Panc1 (cell line): Measurements from ENCODE around the gene FGD5. TPM values are rescaled to one million over a fixed set of nuclear protein-coding genes. Genes with fewer than 3 reads are reported as not detected.

Experiments used
- ATAC-seq: fragments of 200-7000 bp; cut with Tn5 transposase; 2 replicates; pipeline ENCODE4 v1.9.1; 2020; ENCODE audit warnings: mild to moderate bottlenecking, moderate library complexity
- BruUV-seq: library from RNA; stranded (reverse); fragments of 400-500 nt; replicated peaks from 2 replicates; lab custom pipeline; 2021; lab: Mats Ljungman, UMichigan
- CTCF ChIA-PET: fragments of 300-600 bp; sonication (Branson Sonifier 250); formaldehyde crosslinking; loops from one replicate; lab custom pipeline; 2022; ENCODE audit warnings: antibody characterized with exemption; lab: Charles Lee
- POLR2A ChIA-PET: fragments of 300-600 bp; sonication (Branson Sonifier 250); formaldehyde crosslinking; loops from one replicate; lab custom pipeline; 2022; ENCODE audit warnings: antibody characterized with exemption; lab: Charles Lee
- DNase-seq: peaks from one replicate; pipeline ENCODE4 v3.0.0-alpha.2; 2010; ENCODE audit warnings: low read depth, low spot score
- H3K27ac ChIP-seq: 2 replicates; pipeline ENCODE4 v1.5.1; 2011; ENCODE audit warnings: mild to moderate bottlenecking, low read length, inconsistent platforms
- H3K27me3 ChIP-seq: fragments of 200-500 bp; sonication (Bioruptor generic); 2 replicates; pipeline ENCODE4 v1.6.0; 2014; ENCODE audit warnings: low read length, inconsistent platforms; ENCODE audit not compliant: control insufficient read depth, insufficient read depth
- H3K36me3 ChIP-seq: fragments of 200-500 bp; sonication (Bioruptor generic); 2 replicates; pipeline ENCODE4 v1.5.1; 2014; ENCODE audit warnings: inconsistent platforms, mild to moderate bottlenecking, low read length, moderate library complexity; ENCODE audit not compliant: control insufficient read depth, insufficient read depth
- H3K4me1 ChIP-seq: 2 replicates; pipeline ENCODE4 v1.5.1; 2011; ENCODE audit warnings: inconsistent platforms, mild to moderate bottlenecking, low read length, moderate library complexity; ENCODE audit not compliant: control insufficient read depth, insufficient read depth
- H3K4me3 ChIP-seq, 2 experiments: 2 replicates each; pipeline ENCODE4 v1.5.1; 2011 to 2012; ENCODE audit warnings: low read depth in 2 of 2, low read length in 2 of 2, mild to moderate bottlenecking in 2 of 2, inconsistent platforms in 1 of 2, moderate library complexity in 1 of 2
- H3K9me3 ChIP-seq: fragments of 200-500 bp; sonication (Bioruptor generic); 2 replicates; pipeline ENCODE4 v1.5.1; 2014; ENCODE audit warnings: low read depth, mild to moderate bottlenecking, inconsistent platforms, low read length, moderate library complexity; ENCODE audit not compliant: control insufficient read depth, insufficient read depth
- CTCF ChIP-seq: fragments of 450-650 bp; IDR thresholded peaks from 2 replicates; pipeline ENCODE4 v1.5.1; 2017; ENCODE audit warnings: mild to moderate bottlenecking
- POLR2AphosphoS5 ChIP-seq: IDR thresholded peaks from 2 replicates; pipeline ENCODE4 v1.6.1; 2012; ENCODE audit warnings: mild to moderate bottlenecking, low read depth, low read length, moderate library complexity
- REST ChIP-seq, 2 experiments: IDR thresholded peaks; 2 replicates each; pipeline ENCODE4 v1.6.1; 2011 to 2012; ENCODE audit warnings: low read depth in 2 of 2, control low read depth in 1 of 2, low read length in 1 of 2, mild to moderate bottlenecking in 1 of 2, moderate library complexity in 1 of 2; ENCODE audit not compliant: insufficient read depth in 1 of 2
- SIN3A ChIP-seq: IDR thresholded peaks from 2 replicates; pipeline ENCODE4 v1.6.1; 2012; ENCODE audit warnings: low read depth, mild to moderate bottlenecking, low read length, moderate library complexity, borderline replicate concordance; ENCODE audit not compliant: insufficient read depth
- TCF7L2 ChIP-seq: IDR thresholded peaks from 2 replicates; pipeline ENCODE4 v1.6.1; 2011; ENCODE audit warnings: mild to moderate bottlenecking, low read depth, low read length, inconsistent platforms
- in situ Hi-C: cut with HindIII; loops from 2 replicates; pipeline ENCODE4 v1.10.0; 2016; ENCODE audit warnings: low sequenced_read_pairs, low pct_unique_long_range_greater_than_20kb
- intact Hi-C: fragments of 100-400 bp; cut with micrococcal nuclease; formaldehyde crosslinking; loops from one replicate; pipeline ENCODE4 v1.10.0; 2022; ENCODE audit not compliant: unreplicated experiment
- total RNA-seq: library from RNA; stranded (reverse); gene quantifications from one replicate; pipeline ENCODE4 v1.2.1, GENCODE V29; 2021; ENCODE audit not compliant: unreplicated experiment

Gene FGD5
- total RNA-seq, 1 experiment from 2014 or later, result 0.77 TPM

- Histone ChIP-seq H3K4me3 (no peak overlapping the region), H3K36me3 (no peaks in the 10 kb centered on the region), H3K27me3 (no peaks in the 10 kb centered on the region), H3K4me1 (no peaks in the 10 kb centered on the region), H3K9me3 (no peaks in the 10 kb centered on the region; the same call in 1 of the 2 replicates), H3K27ac (no peak overlapping the region)
- TF ChIP-seq POLR2AphosphoS5, result no peak
- TF ChIP-seq REST (IDR thresholded peaks at IDR 0.05; ENCODE audit: insufficient read depth in 1 of 2, low read depth in 2 of 2, low read length in 1 of 2), result no peak
- ATAC-seq (no peak), DNase-seq (no peak)
- no TSS peak for BruUV-seq
- CTCF ChIA-PET, result no interaction called here
- POLR2A ChIA-PET, result no interaction called here
- in situ Hi-C loops (no loop called here), intact Hi-C loops (no loop called here)
Observed at GRCh38 chr3:14909250-14909649, 90.5 kb downstream of the FGD5 start.

- DNase-seq (no peak), ATAC-seq (no peak)
- BruUV-seq, result no TSS peak
- no peaks in the 10 kb centered on the region for H3K4me1 ChIP-seq
- in situ Hi-C loops, result no loop called here
- CTCF ChIA-PET, result no interaction called here
- intact Hi-C loops, result no loop called here
- TF ChIP-seq CTCF (no peak), SIN3A (no peak), POLR2AphosphoS5 (no peak), TCF7L2 (no peak)
- POLR2A ChIA-PET, result no interaction called here
- H3K9me3 ChIP-seq, result no peaks in the 10 kb centered on the region
- H3K4me3 ChIP-seq, result no peak overlapping the region
- H3K27ac ChIP-seq, result no peak overlapping the region
- H3K36me3 ChIP-seq, result no peaks in the 10 kb centered on the region
- no peaks in the 10 kb centered on the region for H3K27me3 ChIP-seq
Observed at GRCh38 chr3:14911651-14912050, 92.9 kb downstream of the FGD5 start.

GRCh38 chr3:14913071-14913925, 94.5 kb downstream of the FGD5 start:
- Histone ChIP-seq H3K9me3 (no peaks in the 10 kb centered on the region), H3K36me3 (no peaks in the 10 kb centered on the region), H3K4me3 (no peak overlapping the region), H3K27ac (no peak overlapping the region), H3K27me3 (no peaks in the 10 kb centered on the region), H3K4me1 (no peaks in the 10 kb centered on the region)
- no TSS peak for BruUV-seq
- CTCF ChIA-PET, result interaction anchor here (0.5 kb wide), 1 partner anchor 300 kb away, joined by 4 read pairs; no protein-coding TSS in a partner anchor
- POLR2A ChIA-PET, result interaction anchor here (0.6 kb wide), 1 partner anchor 120 kb away, joined by 12 read pairs; no protein-coding TSS in a partner anchor
- in situ Hi-C loops, result no loop called here
- ATAC-seq, result 0 out of 2 replicates have a peak, but pooled peaks have one; percentile 16
- DNase-seq, result no peak
- intact Hi-C loops, result no loop called here
- TF ChIP-seq SIN3A, result no peak
- no peak for TF ChIP-seq REST (IDR thresholded peaks at IDR 0.05; ENCODE audit: insufficient read depth in 1 of 2, low read depth in 2 of 2, low read length in 1 of 2)
- TF ChIP-seq CTCF, result no peak
- no peak for TF ChIP-seq POLR2AphosphoS5
- no peak for TF ChIP-seq TCF7L2
